GM12878 (cell line): ENCODE data around the gene PRDM2. TPM values are rescaled to one million over a fixed set of nuclear protein-coding genes. Genes with fewer than 3 reads are reported as not detected.

Experiments
- ATAC-seq: fragments of 200-7000 bp; cut with Tn5 transposase; 3 replicates; pipeline ENCODE4 v1.9.1; 2020; ENCODE audit warnings: mild to moderate bottlenecking, moderate library complexity
- BruUV-seq: library from RNA; stranded (reverse); fragments of 400-500 nt; replicated peaks from 2 replicates; lab custom pipeline; 2021; lab: Mats Ljungman, UMichigan
- CTCF ChIA-PET: fragments of 300-600 bp; sonication (Branson Sonifier 250); formaldehyde crosslinking; extraction: SDS; loops from one replicate; lab custom pipeline; 2021; ENCODE audit warnings: inconsistent platforms; lab: Yijun Ruan, JAX
- POLR2A ChIA-PET: fragments of 350-600 bp; formaldehyde crosslinking; extraction: SDS; loops from one replicate; lab custom pipeline; 2021; ENCODE audit warnings: inconsistent platforms; lab: Charles Lee
- RAD21 ChIA-PET: fragments of 300-600 bp; sonication (Branson Sonifier 250); formaldehyde crosslinking; loops from one replicate; lab custom pipeline; 2023; ENCODE audit warnings: antibody characterized with exemption; ENCODE audit not compliant: unreplicated experiment; lab: Charles Lee
- SMC1A ChIA-PET: fragments of 300-600 bp; sonication (Branson Sonifier 250); formaldehyde crosslinking; loops from one replicate; lab custom pipeline; 2023; ENCODE audit not compliant: unreplicated experiment, uncharacterized antibody; lab: Charles Lee
- DNase-seq: peaks from one replicate; pipeline ENCODE4 v3.0.0-alpha.2; 2011; ENCODE audit warnings: low read depth, low spot score
- FAIRE-seq: peaks from 3 replicates; lab custom pipeline; 2011; peaks lifted over from hg19 to GRCh38; lab: Jason Lieb, UNC
- H2AFZ ChIP-seq: 2 replicates; pipeline ENCODE4 v1.6.0; 2011; ENCODE audit warnings: low read depth, low read length, control low read depth; ENCODE audit not compliant: control insufficient read depth
- H3K27ac ChIP-seq: 2 replicates; pipeline ENCODE4 v1.5.1; 2011; ENCODE audit warnings: control low read depth; ENCODE audit not compliant: control insufficient read depth, insufficient read depth
- H3K27me3 ChIP-seq, 2 experiments: replicated peaks in 1 of 2; 2 replicates each; pipeline versions ENCODE4 v1.6.0 to v1.6.1; 2011; ENCODE audit warnings: low read length in 1 of 2; ENCODE audit not compliant: control insufficient read depth in 2 of 2, insufficient read depth in 2 of 2
- H3K36me3 ChIP-seq, 2 experiments: 2 replicates each; pipeline ENCODE4 v1.5.1; 2011; ENCODE audit warnings: low read length in 1 of 2; ENCODE audit not compliant: control insufficient read depth in 2 of 2, insufficient read depth in 2 of 2
- H3K4me1 ChIP-seq: 2 replicates; pipeline ENCODE4 v1.6.1; 2011; ENCODE audit warnings: mild to moderate bottlenecking, low read length, moderate library complexity, mixed read lengths; ENCODE audit not compliant: control insufficient read depth, insufficient read depth
- H3K4me2 ChIP-seq: 2 replicates; pipeline ENCODE4 v1.6.0; 2011; ENCODE audit warnings: control low read depth; ENCODE audit not compliant: control insufficient read depth, insufficient read depth
- H3K4me3 ChIP-seq: fragments of 200-600 bp; sonication (generic); 2 replicates; pipeline ENCODE4 v1.5.1; 2016
- H3K79me2 ChIP-seq: 2 replicates; pipeline ENCODE4 v1.6.0; 2011; ENCODE audit warnings: low read length; ENCODE audit not compliant: control insufficient read depth, insufficient read depth
- H3K9ac ChIP-seq: 2 replicates; pipeline ENCODE4 v1.8.0; 2011; ENCODE audit warnings: low read length, control low read depth, mixed read lengths; ENCODE audit not compliant: control insufficient read depth, insufficient read depth
- H3K9me3 ChIP-seq: replicated peaks from 3 replicates; pipeline ENCODE4 v1.5.1; 2011; ENCODE audit warnings: mild to moderate bottlenecking, low read length; ENCODE audit not compliant: control insufficient read depth, insufficient read depth
- H4K20me1 ChIP-seq: 2 replicates; pipeline ENCODE4 v1.6.0; 2011; ENCODE audit not compliant: control insufficient read depth, insufficient read depth
- BCL11A ChIP-seq: IDR thresholded peaks from 2 replicates; pipeline ENCODE4 v1.6.1; 2011; ENCODE audit warnings: low read depth, low read length
- BCLAF1 ChIP-seq: fragments of 450-650 bp; IDR thresholded peaks from 2 replicates; pipeline ENCODE4 v1.6.1; 2017; ENCODE audit warnings: antibody characterized with exemption, mild to moderate bottlenecking, moderate library complexity
- CHD4 ChIP-seq: fragments of 200-600 bp; sonication (generic); IDR thresholded peaks from 2 replicates; pipeline ENCODE4 v1.6.1; 2016; ENCODE audit warnings: mild to moderate bottlenecking
- EZH2 ChIP-seq: IDR thresholded peaks from 2 replicates; pipeline ENCODE4 v1.6.1; 2012; ENCODE audit warnings: low read depth, mild to moderate bottlenecking, control low read depth, inconsistent platforms, low read length, borderline replicate concordance; ENCODE audit not compliant: control insufficient read depth
- ZBTB11 ChIP-seq: fragments of 450-650 bp; formaldehyde crosslinking; IDR thresholded peaks from 2 replicates; pipeline ENCODE4 v1.5.0; 2022; ENCODE audit warnings: mild to moderate bottlenecking, missing genetic modification characterization
- WGBS: methylation state at CpG from one replicate; pipeline ENCODE4 v1.1.6; 2016; ENCODE audit warnings: low lambda C conversion rate; ENCODE audit not compliant: insufficient replicate concordance, insufficient coverage; ENCODE audit errors: missing lambda C conversion rate; 5-methylcytosine and 5-hydroxymethylcytosine counted together
- in situ Hi-C: fragments of 300-500 bp; cut with MboI; formaldehyde crosslinking; loops from 9 replicates; pipeline ENCODE4 v1.14.3; 2018; ENCODE audit warnings: mixed read lengths
- intact Hi-C: fragments of 100-400 bp; cut with micrococcal nuclease; formaldehyde crosslinking; loops from one replicate; pipeline ENCODE4 v1.14.2; 2022; ENCODE audit not compliant: unreplicated experiment
- polyA plus RNA-seq, 11 experiments: library from polyadenylated mRNA; depleted of rRNA in 4 of 11; unstranded in 6 of 11; stranded (reverse) in 5 of 11; fragments of >200 nt; fragmentation: Nextera tagmentation in 4 of 11; fragmentation: Illumina TruSeq in 1 of 11; extraction: Ambion mirVana in 4 of 11; extraction: Trizol in 1 of 11; gene quantifications; 1 replicate in 1 of 11; 2 replicates in 10 of 11; pipeline versions ENCODE4 v1.2.1 to v1.2.3, GENCODE V29; 2011 to 2016; ENCODE audit warnings: inconsistent platforms in 2 of 11, missing spikeins in 2 of 11, low read depth in 1 of 11
- total RNA-seq, 4 experiments: library from RNA; depleted of rRNA in 3 of 4; stranded (reverse); fragments of >200 nt in 3 of 4; fragmentation: Illumina TruSeq in 1 of 4; extraction: Trizol in 1 of 4; gene quantifications; 2 replicates each; pipeline versions ENCODE4 v1.2.1 to v1.2.3, GENCODE V29; 2013 to 2021

PRDM2 gene
- total and polyA plus RNA-seq, 10 of the 15 experiments (the other 5 are each of a cell fraction or from before 2014, with no cell fraction given): 8.4 to 45.1 (median 23.5) TPM

DNA sequence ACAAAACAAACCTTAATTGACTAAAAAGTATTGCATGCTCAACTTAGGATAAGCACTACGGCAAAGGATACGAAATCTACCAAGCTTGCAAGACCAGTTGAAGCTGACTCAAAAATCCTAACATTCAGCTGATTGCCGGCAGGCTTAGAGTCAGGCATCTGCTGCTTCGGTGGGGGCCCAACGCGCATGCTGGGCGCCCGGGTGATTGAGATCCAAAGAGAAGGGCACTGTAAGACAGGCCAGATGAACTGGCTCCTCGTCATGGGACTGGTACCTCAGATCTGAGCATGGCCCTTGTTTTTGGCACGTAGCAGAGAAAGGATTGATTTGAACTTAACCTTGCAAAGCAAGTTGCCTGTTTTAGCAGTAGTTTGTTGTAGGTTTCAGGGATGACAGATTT lies 86.6 kb downstream of the PRDM2 start:
- ChIA-PET SMC1A (no interaction called here), RAD21 (no interaction called here), CTCF (no interaction called here)
- H3K79me2 ChIP-seq: peaks cover 29% of the 10 kb centered on the region
- peaks cover 3% of the 10 kb centered on the region; the same call in 1 of the 2 replicates for H4K20me1 ChIP-seq
- H3K36me3 ChIP-seq: peaks cover 14 to 44% of the 10 kb centered on the region in 2 experiments
- FAIRE-seq: no peak
- BruUV-seq: no TSS peak
- no peak overlapping the region for H3K27ac ChIP-seq
- no peak overlapping the region for H2AFZ ChIP-seq
- no peaks in the 10 kb centered on the region for H3K9me3 ChIP-seq
- intact Hi-C loops: no loop called here
- in situ Hi-C loops: no loop called here
- no peak overlapping the region for H3K9ac ChIP-seq
- TF ChIP-seq BCL11A (no peak), EZH2 (no peak), CHD4 (no peak), BCLAF1 (no peak), ZBTB11 (CRISPR knock-in tag) (no peak)
- TF ChIP-seq, all 136 proteins: peak for 0
- WGBS: over 99% methylated on average over 10 of the region's 10 CpGs
- POLR2A ChIA-PET: no interaction called here
- DNase-seq (no peak), ATAC-seq (no peak)
- no peaks in the 10 kb centered on the region for H3K27me3 ChIP-seq
- H3K4me2 ChIP-seq: no peak overlapping the region
- no peaks in the 10 kb centered on the region for H3K4me1 ChIP-seq
- no peak overlapping the region for H3K4me3 ChIP-seq
